NT2/D1 (cell line): ENCODE results near the gene CTBP1.

Experiments used
- YY1 ChIP-seq: IDR thresholded peaks from 2 replicates; pipeline ENCODE4 v1.6.1; 2011; ENCODE audit not compliant: insufficient read length, insufficient read depth
- ZNF274 ChIP-seq: IDR thresholded peaks from 2 replicates; pipeline ENCODE4 v1.6.1; 2011; ENCODE audit warnings: mild to moderate bottlenecking, low read depth, low read length

- TF ChIP-seq ZNF274 (no peak), YY1 (no peak)
Measured at GRCh38 chr4:1209821-1210220, 39.1 kb downstream of the CTBP1 start.
